HepG2 (cell line): Measurements from ENCODE around the gene ATP13A1. TPM values are rescaled to one million over a fixed set of nuclear protein-coding genes. Genes with fewer than 3 reads are reported as not detected.

Experiments
- ATAC-seq: fragments of 200-7000 bp; cut with Tn5 transposase; 3 replicates; pipeline ENCODE4 v1.9.1; 2020; ENCODE audit warnings: mild to moderate bottlenecking, moderate library complexity
- BruUV-seq: library from RNA; stranded (reverse); fragments of 400-500 nt; replicated peaks from 2 replicates; lab custom pipeline; 2021; lab: Mats Ljungman, UMichigan
- CTCF ChIA-PET: fragments of 300-600 bp; formaldehyde crosslinking; extraction: SDS; loops from one replicate; lab custom pipeline; 2021; ENCODE audit warnings: low total read pairs, inconsistent platforms, low intra/inter-chr PET ratio; lab: Yijun Ruan, JAX
- POLR2A ChIA-PET: fragments of 350-600 bp; sonication (Branson Sonifier 250); formaldehyde crosslinking; loops from one replicate; lab custom pipeline; 2020; ENCODE audit warnings: antibody characterized with exemption, inconsistent platforms; lab: Yijun Ruan, JAX
- DNase-seq: peaks from one replicate; pipeline ENCODE4 v3.0.0-alpha.2; 2015; ENCODE audit warnings: low spot score
- FAIRE-seq: peaks from 3 replicates; lab custom pipeline; 2011; peaks lifted over from hg19 to GRCh38; lab: Jason Lieb, UNC
- H2AFZ ChIP-seq: one replicate; pipeline ENCODE4 v1.6.1; 2011; ENCODE audit warnings: low read length, inconsistent platforms
- H3K27ac ChIP-seq: fragments of 300-600 bp; 3 replicates; pipeline ENCODE4 v1.8.0; 2011; ENCODE audit warnings: mixed run types, mild to moderate bottlenecking, mixed read lengths, low read length, inconsistent platforms; ENCODE audit not compliant: insufficient read depth; ENCODE audit errors: extremely low read length
- H3K27me3 ChIP-seq, 2 experiments: fragments of 200-600 bp in 1 of 2; 2 replicates in 1 of 2; 3 replicates in 1 of 2; pipeline versions ENCODE4 v1.6.0 to v1.8.0; 2011; ENCODE audit warnings: low read length in 2 of 2, mild to moderate bottlenecking in 2 of 2, moderate library complexity in 2 of 2, inconsistent platforms in 1 of 2; ENCODE audit not compliant: insufficient read depth in 2 of 2, control insufficient read depth in 1 of 2
- H3K36me3 ChIP-seq, 2 experiments: fragments of 200-600 bp in 1 of 2; replicated peaks in 1 of 2; 2 replicates in 1 of 2; 3 replicates in 1 of 2; pipeline versions ENCODE4 v1.5.1 to v1.8.0; 2011; ENCODE audit warnings: low read length in 2 of 2, inconsistent platforms in 1 of 2; ENCODE audit not compliant: insufficient read depth in 2 of 2, control insufficient read depth in 1 of 2
- H3K4me1 ChIP-seq: 2 replicates; pipeline ENCODE4 v1.5.1; 2012; ENCODE audit warnings: low read length, inconsistent platforms; ENCODE audit not compliant: insufficient read depth
- H3K4me2 ChIP-seq: 2 replicates; pipeline ENCODE4 v1.6.0; 2011; ENCODE audit warnings: low read depth, low read length, inconsistent platforms
- H3K4me3 ChIP-seq, 3 experiments: fragments of 200-600 bp in 1 of 3; sonication (generic), shearing (Covaris generic) in 1 of 3; replicated peaks in 1 of 3; 2 replicates each; pipeline ENCODE4 v1.5.1; 2011 to 2016; ENCODE audit warnings: low read length in 3 of 3, inconsistent platforms in 2 of 3, low read depth in 2 of 3, mild to moderate bottlenecking in 2 of 3, control low read depth in 1 of 3, mixed read lengths in 1 of 3; ENCODE audit not compliant: insufficient read depth in 1 of 3
- H3K79me2 ChIP-seq: one replicate; pipeline ENCODE4 v1.6.1; 2011; ENCODE audit warnings: low read length, inconsistent platforms; ENCODE audit not compliant: insufficient read depth
- H3K9ac ChIP-seq: 2 replicates; pipeline ENCODE4 v1.6.0; 2011; ENCODE audit warnings: mild to moderate bottlenecking, low read depth, low read length, inconsistent platforms; ENCODE audit not compliant: insufficient read depth
- H3K9me3 ChIP-seq: 2 replicates; pipeline ENCODE4 v1.5.1; 2012; ENCODE audit warnings: mild to moderate bottlenecking, low read length
- H4K20me1 ChIP-seq: 2 replicates; pipeline ENCODE4 v1.6.0; 2011; ENCODE audit warnings: inconsistent platforms, mild to moderate bottlenecking, low read length, moderate library complexity; ENCODE audit not compliant: insufficient read depth
- DNMT1 ChIP-seq: sonication (generic); formaldehyde crosslinking; IDR thresholded peaks from 2 replicates; pipeline ENCODE4 v1.5.1; 2020; ENCODE audit warnings: mild to moderate bottlenecking, missing genetic modification reagents
- DNMT3B ChIP-seq: conservative IDR thresholded peaks from 2 replicates; pipeline ENCODE4 v1.6.1; 2016; ENCODE audit warnings: missing biosample characterization, control low read depth
- HNF4A ChIP-seq: sonication (generic); formaldehyde crosslinking; IDR thresholded peaks from 2 replicates; pipeline ENCODE4 v1.4.0; 2020; ENCODE audit warnings: missing genetic modification reagents
- KDM5B ChIP-seq: sonication (generic); formaldehyde crosslinking; IDR thresholded peaks from 2 replicates; pipeline ENCODE4 v1.4.0; 2020; ENCODE audit warnings: missing genetic modification reagents, mild to moderate bottlenecking, borderline replicate concordance
- KLF16 ChIP-seq, 2 experiments: sonication (generic) in 1 of 2; formaldehyde crosslinking in 1 of 2; IDR thresholded peaks; 2 replicates each; pipeline versions ENCODE4 v1.6.1 to v1.8.0; 2016 to 2023; ENCODE audit warnings: missing genetic modification reagents in 2 of 2, missing compliant biosample characterization in 1 of 2
- POLR2A ChIP-seq, 2 experiments: IDR thresholded peaks; 2 replicates each; pipeline ENCODE4 v1.6.1; 2011; ENCODE audit warnings: low read depth in 2 of 2, low read length in 2 of 2, mild to moderate bottlenecking in 1 of 2, moderate library complexity in 1 of 2; ENCODE audit not compliant: insufficient read depth in 1 of 2
- RARA ChIP-seq: IDR thresholded peaks from 2 replicates; pipeline ENCODE4 v1.6.1; 2016; ENCODE audit warnings: missing genetic modification reagents, missing compliant biosample characterization
- SMAD3 ChIP-seq: sonication (generic); formaldehyde crosslinking; IDR thresholded peaks from 2 replicates; pipeline ENCODE4 v1.4.0; 2020; ENCODE audit warnings: missing genetic modification reagents
- ZFYVE20 ChIP-seq: sonication (generic); formaldehyde crosslinking; IDR thresholded peaks from 2 replicates; pipeline ENCODE4 v1.8.0; 2023; ENCODE audit warnings: low read depth, mild to moderate bottlenecking, moderate library complexity, missing genetic modification reagents, borderline replicate concordance
- ZNF180 ChIP-seq: sonication (generic); formaldehyde crosslinking; IDR thresholded peaks from 2 replicates; pipeline ENCODE4 v1.4.0; 2020; ENCODE audit warnings: low read depth, missing genetic modification reagents, borderline replicate concordance
- ZNF20 ChIP-seq: sonication (generic); formaldehyde crosslinking; IDR thresholded peaks from 2 replicates; pipeline ENCODE4 v1.4.0; 2020; ENCODE audit warnings: mild to moderate bottlenecking, moderate library complexity, missing genetic modification reagents
- ZNF546 ChIP-seq: sonication (generic); formaldehyde crosslinking; conservative IDR thresholded peaks from 2 replicates; pipeline ENCODE4 v1.8.1; 2023; ENCODE audit warnings: mild to moderate bottlenecking, missing genetic modification reagents
- ZNF564 ChIP-seq: sonication (generic); formaldehyde crosslinking; IDR thresholded peaks from 2 replicates; pipeline ENCODE4 v1.8.1; 2023; ENCODE audit warnings: mild to moderate bottlenecking, missing genetic modification reagents
- ZNF724P ChIP-seq: sonication (generic); formaldehyde crosslinking; IDR thresholded peaks from 2 replicates; pipeline ENCODE4 v1.8.0; 2022; ENCODE audit warnings: missing genetic modification reagents, borderline replicate concordance
- WGBS: methylation state at CpG from one replicate; pipeline ENCODE4 v1.1.6; 2017; ENCODE audit warnings: low lambda C conversion rate; 5-methylcytosine and 5-hydroxymethylcytosine counted together
- in situ Hi-C: cut with HindIII; loops from 2 replicates; pipeline ENCODE4 v1.10.0; 2017; ENCODE audit warnings: low pct_unique_long_range_greater_than_20kb; ENCODE audit not compliant: extremely low pct_ligation_motif_present
- intact Hi-C: fragments of 100-400 bp; cut with micrococcal nuclease; formaldehyde crosslinking; loops from one replicate; pipeline ENCODE4 v1.10.0; 2022; ENCODE audit not compliant: unreplicated experiment
- polyA plus RNA-seq, 8 experiments: library from polyadenylated mRNA; depleted of rRNA in 3 of 8; stranded (reverse) in 7 of 8; unstranded in 1 of 8; fragments of >200 nt; fragmentation: Illumina TruSeq in 4 of 8; extraction: Trizol in 4 of 8; gene quantifications; 2 replicates each; pipeline versions ENCODE4 v1.2.1 to v1.2.3, GENCODE V29; 2011 to 2016; ENCODE audit warnings: low read depth in 4 of 8, missing spikeins in 1 of 8, mixed read lengths in 1 of 8; ENCODE audit not compliant: insufficient read depth in 1 of 8
- total RNA-seq, 5 experiments: library from RNA; depleted of rRNA; stranded (reverse); fragments of >200 nt; fragmentation: Illumina TruSeq; extraction: Trizol; gene quantifications; 2 replicates each; pipeline ENCODE4 v1.2.3, GENCODE V29; 2016; ENCODE audit warnings: low read depth in 1 of 5
- TF ChIP-seq, protein P1 (sequence below): sonication (generic); formaldehyde crosslinking; IDR thresholded peaks from 2 replicates; pipeline ENCODE4 v1.4.0; 2020; ENCODE audit warnings: mild to moderate bottlenecking, missing genetic modification reagents, borderline replicate concordance
- TF ChIP-seq, protein P2 (sequence below): sonication (generic); formaldehyde crosslinking; IDR thresholded peaks from 2 replicates; pipeline ENCODE4 v1.4.0; 2020; ENCODE audit warnings: mild to moderate bottlenecking, missing genetic modification reagents
- TF ChIP-seq, protein P3 (sequence below): sonication (generic); formaldehyde crosslinking; IDR thresholded peaks from 2 replicates; pipeline ENCODE4 v1.5.1; 2020; ENCODE audit warnings: missing genetic modification reagents, mild to moderate bottlenecking, borderline replicate concordance
- TF ChIP-seq, protein P4 (sequence below): sonication (generic); formaldehyde crosslinking; IDR thresholded peaks from 2 replicates; pipeline ENCODE4 v1.5.0; 2020; ENCODE audit warnings: mild to moderate bottlenecking, missing genetic modification reagents, borderline replicate concordance

Gene ATP13A1
- total and polyA plus RNA-seq, 2 of the 13 experiments (the other 11 are each of a cell fraction or from before 2014, with no cell fraction given): 23.2 to 41.7 TPM

DNA sequence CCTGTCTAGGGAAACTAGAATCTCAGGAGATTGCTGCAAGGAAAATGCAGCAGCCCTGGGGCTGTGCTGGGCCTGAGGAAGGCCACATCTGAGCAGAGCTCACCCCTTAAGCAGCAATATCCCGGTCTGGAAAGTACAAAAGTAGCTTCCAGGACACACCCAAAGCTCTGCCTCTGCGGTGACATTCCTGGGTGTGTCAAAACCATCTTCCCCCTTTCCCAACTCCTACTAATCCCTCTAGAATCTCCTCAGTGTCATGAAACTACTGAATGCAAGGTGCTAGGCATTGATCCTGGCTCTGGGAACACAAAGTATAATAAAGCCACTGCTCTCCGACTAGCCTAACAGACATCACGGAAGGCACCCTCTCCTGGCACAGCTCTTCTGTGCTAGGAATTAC, 50.0 kb downstream of the ATP13A1 start:
- BruUV-seq: no TSS peak
- Histone ChIP-seq H2AFZ (no peak overlapping the region), H3K9me3 (no peaks in the 10 kb centered on the region), H3K4me3 (no peak overlapping the region), H3K4me1 (peaks cover 10% of the 10 kb centered on the region), H3K79me2 (no peaks in the 10 kb centered on the region), H3K9ac (no peak overlapping the region), H3K4me2 (no peak overlapping the region), H3K27ac (no peak overlapping the region), H4K20me1 (no peaks in the 10 kb centered on the region), H3K27me3 (peaks cover 0 to 5% of the 10 kb centered on the region in 2 experiments; a peak in 2 of 5 replicates), H3K36me3 (no peaks in the 10 kb centered on the region)
- POLR2A ChIA-PET: no interaction called here
- intact Hi-C loops: no loop called here
- ATAC-seq (no peak), FAIRE-seq (no peak), DNase-seq (no peak)
- no peak for TF ChIP-seq RARA (CRISPR knock-in tag)
- no peak for TF ChIP-seq DNMT1
- TF ChIP-seq HNF4A: no peak
- TF ChIP-seq ZNF20 (CRISPR knock-in tag): no peak
- TF ChIP-seq ZNF180 (CRISPR knock-in tag): no peak
- TF ChIP-seq, protein P1, sequence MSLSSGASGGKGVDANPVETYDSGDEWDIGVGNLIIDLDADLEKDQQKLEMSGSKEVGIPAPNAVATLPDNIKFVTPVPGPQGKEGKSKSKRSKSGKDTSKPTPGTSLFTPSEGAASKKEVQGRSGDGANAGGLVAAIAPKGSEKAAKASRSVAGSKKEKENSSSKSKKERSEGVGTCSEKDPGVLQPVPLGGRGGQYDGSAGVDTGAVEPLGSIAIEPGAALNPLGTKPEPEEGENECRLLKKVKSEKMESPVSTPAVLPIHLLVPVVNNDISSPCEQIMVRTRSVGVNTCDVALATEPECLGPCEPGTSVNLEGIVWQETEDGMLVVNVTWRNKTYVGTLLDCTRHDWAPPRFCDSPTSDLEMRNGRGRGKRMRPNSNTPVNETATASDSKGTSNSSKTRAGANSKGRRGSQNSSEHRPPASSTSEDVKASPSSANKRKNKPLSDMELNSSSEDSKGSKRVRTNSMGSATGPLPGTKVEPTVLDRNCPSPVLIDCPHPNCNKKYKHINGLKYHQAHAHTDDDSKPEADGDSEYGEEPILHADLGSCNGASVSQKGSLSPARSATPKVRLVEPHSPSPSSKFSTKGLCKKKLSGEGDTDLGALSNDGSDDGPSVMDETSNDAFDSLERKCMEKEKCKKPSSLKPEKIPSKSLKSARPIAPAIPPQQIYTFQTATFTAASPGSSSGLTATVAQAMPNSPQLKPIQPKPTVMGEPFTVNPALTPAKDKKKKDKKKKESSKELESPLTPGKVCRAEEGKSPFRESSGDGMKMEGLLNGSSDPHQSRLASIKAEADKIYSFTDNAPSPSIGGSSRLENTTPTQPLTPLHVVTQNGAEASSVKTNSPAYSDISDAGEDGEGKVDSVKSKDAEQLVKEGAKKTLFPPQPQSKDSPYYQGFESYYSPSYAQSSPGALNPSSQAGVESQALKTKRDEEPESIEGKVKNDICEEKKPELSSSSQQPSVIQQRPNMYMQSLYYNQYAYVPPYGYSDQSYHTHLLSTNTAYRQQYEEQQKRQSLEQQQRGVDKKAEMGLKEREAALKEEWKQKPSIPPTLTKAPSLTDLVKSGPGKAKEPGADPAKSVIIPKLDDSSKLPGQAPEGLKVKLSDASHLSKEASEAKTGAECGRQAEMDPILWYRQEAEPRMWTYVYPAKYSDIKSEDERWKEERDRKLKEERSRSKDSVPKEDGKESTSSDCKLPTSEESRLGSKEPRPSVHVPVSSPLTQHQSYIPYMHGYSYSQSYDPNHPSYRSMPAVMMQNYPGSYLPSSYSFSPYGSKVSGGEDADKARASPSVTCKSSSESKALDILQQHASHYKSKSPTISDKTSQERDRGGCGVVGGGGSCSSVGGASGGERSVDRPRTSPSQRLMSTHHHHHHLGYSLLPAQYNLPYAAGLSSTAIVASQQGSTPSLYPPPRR (CRISPR knock-in tag): no peak
- TF ChIP-seq ZNF546 (CRISPR knock-in tag): no peak
- TF ChIP-seq, protein P2, sequence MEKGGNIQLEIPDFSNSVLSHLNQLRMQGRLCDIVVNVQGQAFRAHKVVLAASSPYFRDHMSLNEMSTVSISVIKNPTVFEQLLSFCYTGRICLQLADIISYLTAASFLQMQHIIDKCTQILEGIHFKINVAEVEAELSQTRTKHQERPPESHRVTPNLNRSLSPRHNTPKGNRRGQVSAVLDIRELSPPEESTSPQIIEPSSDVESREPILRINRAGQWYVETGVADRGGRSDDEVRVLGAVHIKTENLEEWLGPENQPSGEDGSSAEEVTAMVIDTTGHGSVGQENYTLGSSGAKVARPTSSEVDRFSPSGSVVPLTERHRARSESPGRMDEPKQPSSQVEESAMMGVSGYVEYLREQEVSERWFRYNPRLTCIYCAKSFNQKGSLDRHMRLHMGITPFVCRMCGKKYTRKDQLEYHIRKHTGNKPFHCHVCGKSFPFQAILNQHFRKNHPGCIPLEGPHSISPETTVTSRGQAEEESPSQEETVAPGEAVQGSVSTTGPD (CRISPR knock-in tag): no peak
- TF ChIP-seq ZFYVE20: no peak
- TF ChIP-seq, protein P3, sequence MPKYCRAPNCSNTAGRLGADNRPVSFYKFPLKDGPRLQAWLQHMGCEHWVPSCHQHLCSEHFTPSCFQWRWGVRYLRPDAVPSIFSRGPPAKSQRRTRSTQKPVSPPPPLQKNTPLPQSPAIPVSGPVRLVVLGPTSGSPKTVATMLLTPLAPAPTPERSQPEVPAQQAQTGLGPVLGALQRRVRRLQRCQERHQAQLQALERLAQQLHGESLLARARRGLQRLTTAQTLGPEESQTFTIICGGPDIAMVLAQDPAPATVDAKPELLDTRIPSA (CRISPR knock-in tag): no peak
- no peak for TF ChIP-seq DNMT3B (CRISPR knock-in tag)
- TF ChIP-seq ZNF724P (CRISPR knock-in tag): no peak
- no peak for TF ChIP-seq KLF16 (CRISPR knock-in tag; IDR thresholded peaks at IDR 0.05)
- TF ChIP-seq, protein P4, sequence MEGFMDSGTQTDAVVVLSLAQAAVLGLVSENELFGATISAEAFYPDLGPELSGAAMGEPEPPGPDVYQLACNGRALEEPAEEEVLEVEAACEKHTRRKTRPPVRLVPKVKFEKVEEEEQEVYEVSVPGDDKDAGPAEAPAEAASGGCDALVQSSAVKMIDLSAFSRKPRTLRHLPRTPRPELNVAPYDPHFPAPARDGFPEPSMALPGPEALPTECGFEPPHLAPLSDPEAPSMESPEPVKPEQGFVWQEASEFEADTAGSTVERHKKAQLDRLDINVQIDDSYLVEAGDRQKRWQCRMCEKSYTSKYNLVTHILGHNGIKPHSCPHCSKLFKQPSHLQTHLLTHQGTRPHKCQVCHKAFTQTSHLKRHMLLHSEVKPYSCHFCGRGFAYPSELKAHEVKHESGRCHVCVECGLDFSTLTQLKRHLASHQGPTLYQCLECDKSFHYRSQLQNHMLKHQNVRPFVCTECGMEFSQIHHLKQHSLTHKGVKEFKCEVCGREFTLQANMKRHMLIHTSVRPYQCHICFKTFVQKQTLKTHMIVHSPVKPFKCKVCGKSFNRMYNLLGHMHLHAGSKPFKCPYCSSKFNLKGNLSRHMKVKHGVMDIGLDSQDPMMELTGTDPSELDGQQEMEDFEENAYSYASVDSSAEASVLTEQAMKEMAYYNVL (CRISPR knock-in tag): no peak
- TF ChIP-seq SMAD3 (CRISPR knock-in tag): no peak
- no peak for TF ChIP-seq POLR2A (IDR thresholded peaks at IDR 0.05; ENCODE audit: insufficient read depth in 1 of 2, low read depth in 2 of 2, low read length in 2 of 2)
- TF ChIP-seq KDM5B (CRISPR knock-in tag): no peak
- no peak for TF ChIP-seq ZNF564
- in situ Hi-C loops: no loop called here
- CTCF ChIA-PET: no interaction called here
- 32% methylated on average over 4 of the region's 4 CpGs for WGBS
